H1 (cell line): ENCODE measurements around the gene TGFBR1. TPM values are rescaled to one million over a fixed set of nuclear protein-coding genes. Genes with fewer than 3 reads are reported as not detected.

Experiments
- ASH2L ChIP-seq: fragments of 200-600, 300-600 bp; sonication (generic); IDR thresholded peaks from one replicate; pipeline ENCODE4 v1.7.1; 2017; ENCODE audit warnings: low read length
- CHD1 ChIP-seq: IDR thresholded peaks from 2 replicates; pipeline ENCODE4 v1.6.1; 2012; ENCODE audit warnings: low read depth, low read length, improper control_type of control experiment
- EZH2 ChIP-seq: fragments of 200-600 bp; sonication (generic); IDR thresholded peaks from 2 replicates; pipeline ENCODE4 v1.7.1; 2012; ENCODE audit warnings: low read depth, mild to moderate bottlenecking, moderate library complexity, low read length, inconsistent platforms; ENCODE audit not compliant: severe bottlenecking
- GABPA ChIP-seq: IDR thresholded peaks from 2 replicates; pipeline ENCODE4 v1.6.1; 2011; ENCODE audit warnings: mild to moderate bottlenecking, low read length, moderate library complexity, borderline replicate concordance; ENCODE audit not compliant: insufficient read depth
- TCF12 ChIP-seq: IDR thresholded peaks from 2 replicates; pipeline ENCODE4 v1.6.1; 2011; ENCODE audit warnings: low read depth, mild to moderate bottlenecking, low read length
- polyA plus RNA-seq, 7 experiments: library from polyadenylated mRNA; depleted of rRNA in 3 of 7; stranded (reverse) in 5 of 7; unstranded in 2 of 7; fragments of >200 nt in 5 of 7; fragments of 200-250 nt in 2 of 7; gene quantifications; 1 replicate in 5 of 7; 2 replicates in 1 of 7; 4 replicates in 1 of 7; pipeline versions ENCODE4 v1.2.1 to v1.2.3, GENCODE V29; 2011 to 2013; ENCODE audit warnings: missing spikeins in 2 of 7, mixed read lengths in 2 of 7
- total RNA-seq: library from RNA; stranded (reverse); fragmentation: NEBNext Ultra II Directional; extraction: Animal tissue kit (Norgen Biotek cat#: 25700); gene quantifications from 2 replicates; pipeline ENCODE4 v1.2.1, GENCODE V29; 2021

The TGFBR1 gene
- total and polyA plus RNA-seq, 2 of the 8 experiments (the other 6 are each of a cell fraction or from before 2014, with no cell fraction given) = 16.8 to 52.4 TPM

DNA sequence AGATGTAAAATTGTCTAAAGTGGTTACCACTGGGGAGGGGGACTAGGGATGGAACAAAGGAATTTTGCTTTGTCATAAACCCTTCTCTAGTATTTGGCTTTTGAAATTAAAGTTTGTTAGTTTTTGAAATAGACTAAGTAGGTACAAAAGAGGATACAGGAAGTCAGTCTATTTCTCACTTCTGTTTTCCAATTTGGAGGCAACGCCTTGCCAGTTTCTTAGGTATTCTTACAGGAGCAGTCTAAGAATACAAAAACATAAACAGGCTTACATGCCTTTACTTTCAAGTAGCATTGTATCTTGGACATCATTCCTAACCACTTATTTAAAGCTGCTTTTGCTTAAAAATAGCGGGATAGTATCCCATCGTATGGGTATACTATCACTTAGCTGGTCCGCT, 82.4 kb downstream of the TGFBR1 start (continued):
- TF ChIP-seq TCF12 (no peak), GABPA (no peak), EZH2 (no peak), CHD1 (no peak), ASH2L (no peak)
